GM12891 (cell line): ENCODE data around the gene KMO.
A peak's percentile ranks its signal among the peaks of the same experiment; 100 is the strongest.

Experiments used
- DNase-seq: peaks from one replicate; pipeline ENCODE4 v3.0.0; 2011; ENCODE audit warnings: low spot score; ENCODE audit not compliant: insufficient read length
- FAIRE-seq: peaks from 2 replicates; lab custom pipeline; 2011; peaks lifted over from hg19 to GRCh38; lab: Jason Lieb, UNC
- PAX5 ChIP-seq: IDR thresholded peaks from 2 replicates; pipeline ENCODE4 v1.6.1; 2011; ENCODE audit warnings: low read length, moderate library complexity, mild to moderate bottlenecking; ENCODE audit not compliant: insufficient read depth, severe bottlenecking
- POLR2A ChIP-seq: IDR thresholded peaks from 2 replicates; pipeline ENCODE4 v1.6.1; 2011; ENCODE audit warnings: low read depth, low read length, control low read depth
- POLR2AphosphoS5 ChIP-seq: IDR thresholded peaks from 2 replicates; pipeline ENCODE4 v1.6.1; 2011; ENCODE audit warnings: low read depth, low read length, control low read depth
- POU2F2 ChIP-seq: IDR thresholded peaks from 2 replicates; pipeline ENCODE4 v1.6.1; 2011; ENCODE audit warnings: low read depth, mild to moderate bottlenecking, control low read depth, low read length, moderate library complexity
- SPI1 ChIP-seq: IDR thresholded peaks from 2 replicates; pipeline ENCODE4 v1.6.1; 2011; ENCODE audit warnings: low read depth, low read length, control low read depth
- TAF1 ChIP-seq: IDR thresholded peaks from 2 replicates; pipeline ENCODE4 v1.6.1; 2011; ENCODE audit warnings: low read depth, low read length, control low read depth

KMO gene

DNA sequence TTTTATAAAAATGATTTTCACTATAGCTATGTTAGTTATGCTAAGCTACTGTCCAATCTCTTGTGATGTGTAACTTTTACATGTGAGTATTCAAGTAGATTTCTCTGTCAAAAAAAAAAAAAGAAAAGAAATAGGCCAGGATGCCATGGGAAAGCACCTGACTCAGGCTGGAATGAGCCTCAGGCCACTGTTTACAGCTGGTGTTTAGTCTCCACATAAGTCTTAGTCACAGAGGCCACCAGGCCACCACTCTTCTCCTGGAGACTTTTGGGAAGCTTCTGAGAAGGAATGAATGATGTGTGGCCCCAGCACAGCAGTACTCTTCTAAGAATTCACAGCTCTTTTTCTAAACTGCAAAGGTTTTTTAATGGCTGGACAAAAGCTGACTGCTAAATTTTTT, 59.1 kb downstream of the KMO start:
- no peak for TF ChIP-seq PAX5
- TF ChIP-seq POLR2A: no peak
- no peak for TF ChIP-seq POU2F2
- TF ChIP-seq TAF1: no peak
- no peak for TF ChIP-seq POLR2AphosphoS5
- no peak for TF ChIP-seq SPI1
- DNase-seq (no peak), FAIRE-seq (no peak)

DNA sequence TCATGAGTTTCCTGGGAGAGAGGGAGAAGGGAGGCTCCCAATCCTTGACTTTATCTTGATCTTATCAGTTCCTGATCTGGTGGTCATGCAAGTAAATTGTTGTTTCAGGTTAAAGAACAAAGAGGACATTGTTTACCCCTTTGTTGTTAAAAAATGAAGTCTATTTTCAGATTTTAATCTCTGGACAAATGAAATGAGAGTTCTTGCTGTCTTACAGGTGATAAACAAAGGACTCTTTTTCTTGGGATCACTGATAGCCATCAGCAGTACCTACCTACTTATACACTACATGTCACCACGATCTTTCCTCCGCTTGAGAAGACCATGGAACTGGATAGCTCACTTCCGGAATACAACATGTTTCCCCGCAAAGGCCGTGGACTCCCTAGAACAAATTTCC, 59.6 kb downstream of the KMO start:
- TF ChIP-seq PAX5 (no peak), POLR2AphosphoS5 (no peak), TAF1 (no peak), POLR2A (no peak), POU2F2 (no peak), SPI1 (no peak)
- FAIRE-seq (no peak), DNase-seq (no peak)

DNA sequence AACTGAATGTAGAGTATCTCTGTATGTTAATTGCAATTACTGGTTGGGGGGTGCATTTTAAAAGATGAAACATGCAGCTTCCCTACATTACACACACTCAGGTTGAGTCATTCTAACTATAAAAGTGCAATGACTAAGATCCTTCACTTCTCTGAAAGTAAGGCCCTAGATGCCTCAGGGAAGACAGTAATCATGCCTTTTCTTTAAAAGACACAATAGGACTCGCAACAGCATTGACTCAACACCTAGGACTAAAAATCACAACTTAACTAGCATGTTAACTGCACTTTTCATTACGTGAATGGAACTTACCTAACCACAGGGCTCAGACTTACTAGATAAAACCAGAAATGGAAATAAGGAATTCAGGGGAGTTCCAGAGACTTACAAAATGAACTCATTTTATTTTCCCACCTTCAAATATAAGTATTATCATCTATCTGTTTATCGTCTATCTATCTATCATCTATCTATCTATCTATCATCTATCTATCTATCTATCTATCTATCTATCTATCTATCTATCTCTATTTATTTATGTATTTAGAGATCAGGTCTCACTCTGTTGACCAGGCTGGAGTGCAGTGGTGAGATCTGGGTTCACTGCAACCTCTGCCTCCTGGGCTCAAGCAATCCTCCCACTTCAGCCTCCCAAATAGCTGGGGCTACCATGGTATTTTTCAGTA, 60.2 kb downstream of the KMO start:
- peak; percentile 20 for FAIRE-seq
- TF ChIP-seq TAF1 (no peak), SPI1 (no peak), PAX5 (no peak), POLR2AphosphoS5 (no peak), POLR2A (no peak), POU2F2 (no peak)
- no peak for DNase-seq

DNA sequence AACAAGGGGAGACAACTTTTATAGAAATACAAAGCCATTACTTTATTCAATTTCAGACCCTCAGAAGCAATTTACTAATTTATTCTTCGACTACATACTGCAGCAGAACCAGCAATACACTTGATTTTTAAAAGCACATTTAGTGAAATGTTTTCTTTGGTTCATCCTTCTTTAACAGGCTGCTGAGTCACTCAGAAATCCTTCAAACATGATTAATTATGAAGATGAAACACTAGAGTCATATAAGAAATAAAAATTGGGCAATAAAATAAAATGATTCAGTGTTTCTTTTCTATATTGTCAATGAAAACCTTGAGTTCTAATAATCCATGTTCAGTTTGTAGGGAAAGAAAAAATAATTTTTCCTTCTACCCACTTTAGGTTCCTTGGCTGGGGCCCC, 61.0 kb downstream of the KMO start:
- DNase-seq (no peak), FAIRE-seq (no peak)
- TF ChIP-seq SPI1: no peak

DNA sequence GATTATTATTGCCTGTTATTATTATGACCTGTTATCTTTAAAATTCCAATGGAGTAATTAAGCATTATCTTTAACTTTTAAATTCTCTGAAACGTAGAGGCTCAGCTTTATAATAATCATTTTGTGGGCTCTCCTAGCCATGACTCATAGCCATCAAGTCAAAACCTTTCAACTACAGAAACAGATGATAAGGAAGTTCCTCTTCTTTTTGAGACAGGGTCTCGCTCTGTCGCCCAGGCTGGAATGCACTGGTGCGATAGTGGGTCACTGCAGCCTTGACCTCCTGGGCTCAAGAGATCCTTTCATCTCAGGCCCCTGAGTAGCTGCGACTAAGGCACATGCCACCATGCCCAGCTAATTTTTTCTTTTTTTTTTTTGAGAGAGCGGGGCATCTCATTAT, 64.5 kb downstream of the KMO start:
- FAIRE-seq (no peak), DNase-seq (no peak)
- TF ChIP-seq TAF1: no peak
- no peak for TF ChIP-seq POLR2A
- no peak for TF ChIP-seq POLR2AphosphoS5
- no peak for TF ChIP-seq PAX5
- no peak for TF ChIP-seq SPI1
- TF ChIP-seq POU2F2: no peak

DNA sequence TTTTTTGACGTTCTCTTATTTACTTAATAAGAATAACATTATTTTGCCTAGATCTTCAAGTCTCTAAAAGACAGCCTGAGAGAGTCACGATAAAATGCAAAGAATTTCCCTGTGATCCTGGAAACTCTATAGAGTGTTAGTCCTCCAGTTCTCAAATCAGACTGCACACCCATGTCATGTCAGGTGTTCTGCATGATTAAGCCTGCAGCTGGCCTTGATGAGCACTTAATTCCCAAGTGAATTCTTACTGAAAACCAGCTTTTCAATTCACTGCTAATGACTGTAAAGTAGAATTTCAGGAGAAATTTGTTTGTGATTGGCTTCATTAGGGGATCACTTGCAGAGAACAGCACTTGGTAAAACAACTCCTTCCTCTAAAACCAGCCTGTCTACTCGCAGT, 66.1 kb downstream of the KMO start:
- TF ChIP-seq PAX5 (peak; percentile 3), SPI1 (no peak)
- FAIRE-seq (peak; percentile 43), DNase-seq (no peak)

DNA sequence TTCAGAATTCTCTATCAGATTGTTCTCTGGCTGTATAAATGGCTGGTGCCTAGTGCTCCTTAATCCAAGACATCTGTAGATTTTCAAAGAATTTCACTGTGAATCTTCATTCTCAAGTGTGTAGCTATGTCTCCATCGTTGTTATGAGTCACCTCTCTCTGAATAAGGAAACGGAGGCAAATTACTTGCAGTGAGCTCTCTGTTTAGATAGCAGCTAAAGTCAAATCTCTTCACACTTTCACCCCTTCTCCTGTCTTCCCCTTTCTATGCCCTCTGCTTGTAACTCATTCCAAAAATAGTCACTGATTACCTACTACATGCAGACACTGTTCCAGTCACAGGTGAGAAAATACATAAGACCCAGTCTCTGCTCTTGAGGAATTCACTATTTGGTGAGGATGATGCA, 68.3 kb downstream of the KMO start:
- peak; percentile 89 for FAIRE-seq
- TF ChIP-seq SPI1 (peak; percentile 61), POLR2AphosphoS5 (no peak), POLR2A (no peak), POU2F2 (no peak)
- no peak for DNase-seq

DNA sequence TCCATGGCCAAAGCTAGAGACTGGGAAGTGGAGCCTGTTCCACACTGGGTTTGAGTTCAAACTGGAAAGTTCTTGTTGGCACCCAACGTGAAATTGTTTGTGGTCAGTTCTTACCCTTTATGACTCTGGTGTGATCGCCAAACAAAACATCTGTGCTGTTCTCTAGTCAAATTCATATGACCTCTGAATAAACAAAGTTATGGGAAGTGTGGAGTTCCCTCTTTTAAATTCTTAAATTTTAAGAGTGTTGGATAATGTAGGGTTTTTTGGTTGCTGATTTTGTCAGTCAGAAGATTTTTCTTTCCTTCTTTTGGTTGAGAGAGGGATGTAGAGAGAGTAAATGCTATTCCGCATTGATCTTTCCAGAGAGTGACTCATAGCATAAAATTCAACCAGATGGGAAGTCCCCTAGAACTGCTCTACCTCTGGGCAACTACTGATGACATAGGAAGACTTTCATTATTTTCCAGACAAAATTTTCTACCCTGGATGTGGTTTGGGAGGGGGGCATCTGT, 71.6 kb downstream of the KMO start:
- FAIRE-seq: no peak
- TF ChIP-seq PAX5 (no peak), TAF1 (no peak), SPI1 (no peak), POLR2AphosphoS5 (no peak), POU2F2 (no peak), POLR2A (no peak)
- no peak for DNase-seq

DNA sequence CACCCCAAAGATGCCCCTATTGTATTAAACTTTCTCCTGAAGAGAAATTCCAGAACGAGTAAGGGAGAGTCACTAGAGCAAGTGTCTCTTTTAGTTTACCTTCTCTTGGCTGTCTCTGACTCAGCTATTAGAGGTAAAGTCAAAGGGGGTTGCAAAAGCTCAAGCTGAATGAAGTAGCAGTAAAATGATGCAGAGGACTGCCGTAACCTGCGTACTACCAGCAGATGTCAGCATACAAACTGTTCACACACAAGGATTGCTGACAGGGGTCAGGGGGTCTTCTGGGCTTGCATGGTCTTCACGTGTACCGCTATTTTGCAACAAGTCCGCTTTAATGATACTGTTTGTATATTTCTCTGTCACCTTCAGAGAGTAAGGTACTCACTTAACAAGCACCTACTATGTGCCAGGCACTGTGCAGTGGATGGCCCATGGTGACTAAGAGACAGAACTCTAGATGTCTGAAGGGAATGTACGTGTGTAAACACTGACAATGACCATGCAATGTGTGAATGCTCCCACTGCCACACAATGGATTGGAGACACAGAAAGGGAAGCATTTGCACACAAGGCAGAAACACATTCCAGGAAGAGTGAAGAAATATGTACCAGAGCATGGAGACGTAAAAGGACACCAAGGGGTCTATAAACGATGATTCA, 73.1 kb downstream of the KMO start:
- no peak for DNase-seq
- peak; percentile 72 for FAIRE-seq
- no peak for TF ChIP-seq SPI1
- TF ChIP-seq POU2F2: no peak
- no peak for TF ChIP-seq PAX5
- TF ChIP-seq POLR2A: no peak
- TF ChIP-seq TAF1: no peak

DNA sequence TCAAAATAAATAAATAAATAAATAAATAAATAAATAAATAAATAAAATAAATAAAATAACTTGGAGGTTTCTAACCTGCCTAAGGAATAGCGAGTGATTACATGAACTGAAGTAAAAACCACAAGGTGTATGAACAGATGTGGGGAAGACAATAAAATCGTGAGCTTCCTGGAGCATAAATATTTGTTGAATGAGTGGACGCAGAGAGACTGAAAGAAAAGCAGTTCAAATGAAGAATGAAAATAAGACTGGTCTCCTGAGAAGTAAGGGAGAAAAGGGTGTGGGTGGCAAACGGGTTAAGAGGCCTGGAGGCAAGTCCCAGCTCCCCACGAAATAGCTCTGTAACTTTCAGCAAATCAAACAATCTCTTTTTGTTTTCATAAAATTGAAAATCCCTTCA, 74.4 kb downstream of the KMO start:
- TF ChIP-seq POLR2A (no peak), POLR2AphosphoS5 (no peak), SPI1 (no peak), TAF1 (no peak), POU2F2 (no peak), PAX5 (no peak)
- DNase-seq: no peak
- FAIRE-seq: no peak

DNA sequence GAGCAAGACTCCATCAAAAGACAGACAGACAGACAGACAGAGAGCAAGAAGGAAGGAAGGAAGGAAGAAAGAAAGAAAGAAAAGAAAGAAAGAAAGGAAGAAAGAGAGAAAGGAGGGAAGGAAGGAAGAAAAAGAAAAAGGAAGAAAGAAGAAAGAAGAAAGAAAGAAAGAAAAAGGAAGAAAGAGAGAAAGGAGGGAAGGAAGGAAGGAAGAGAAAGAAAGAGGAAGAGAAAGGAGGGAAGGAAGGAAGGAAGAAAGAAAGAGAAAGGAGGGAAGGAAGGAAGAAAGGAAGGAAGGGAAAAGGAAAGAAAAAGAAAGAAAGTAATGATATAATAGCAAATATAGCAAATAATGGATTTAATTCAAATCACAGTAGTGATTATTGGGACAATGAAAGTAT, 75.3 kb downstream of the KMO start:
- no peak for DNase-seq
- FAIRE-seq: no peak
- TF ChIP-seq SPI1 (no peak), PAX5 (no peak), POLR2AphosphoS5 (no peak), TAF1 (no peak), POU2F2 (no peak), POLR2A (no peak)
